Lung (tissue), 12 donors: ENCODE results near the gene KIAA0586. TPM values are rescaled to one million over a fixed set of nuclear protein-coding genes. Genes with fewer than 3 reads are reported as not detected.
"Not testable (repeated sequence)": the region's sequence is repeated elsewhere in the genome, so short reads cannot be mapped to it uniquely, and the experiment has no call there.

Experiments
- ATAC-seq: fragments of 200-7000 bp; cut with Tn5 transposase; one replicate; pipeline ENCODE4 v1.9.1; 2020; ENCODE audit warnings: moderate number of reproducible peaks; ENCODE audit not compliant: insufficient read depth, low FRiP score
- DNase-seq, 3 donors: peaks; one replicate each; pipeline ENCODE4 v3.0.0-alpha.2; 2013 to 2017
- H3K27ac ChIP-seq, 2 donors: one replicate each; pipeline ENCODE4 v1.5.1; 2013; ENCODE audit warnings: mild to moderate bottlenecking in 2 of 2, moderate library complexity in 2 of 2, control low read depth in 1 of 2, inconsistent platforms in 1 of 2, low read depth in 1 of 2, low read length in 1 of 2
- H3K27me3 ChIP-seq, 3 donors: one replicate each; pipeline ENCODE4 v1.5.1; 2013; ENCODE audit warnings: low read length in 2 of 3; ENCODE audit not compliant: control insufficient read depth in 3 of 3, insufficient read depth in 3 of 3
- H3K36me3 ChIP-seq, 4 donors: one replicate each; pipeline ENCODE4 v1.5.1; 2013; ENCODE audit warnings: low read length in 4 of 4, mild to moderate bottlenecking in 1 of 4, moderate library complexity in 1 of 4; ENCODE audit not compliant: control insufficient read depth in 4 of 4, insufficient read depth in 4 of 4
- H3K4me1 ChIP-seq, 5 donors: one replicate each; pipeline ENCODE4 v1.5.1; 2013; ENCODE audit warnings: low read length in 5 of 5, mild to moderate bottlenecking in 2 of 5, moderate library complexity in 1 of 5; ENCODE audit not compliant: control insufficient read depth in 5 of 5, insufficient read depth in 5 of 5
- H3K4me3 ChIP-seq: one replicate; pipeline ENCODE4 v1.5.1; 2013; ENCODE audit warnings: mild to moderate bottlenecking, control low read depth, moderate library complexity
- H3K9ac ChIP-seq, 2 donors: one replicate each; pipeline ENCODE4 v1.5.1; 2013; ENCODE audit warnings: low read length in 2 of 2, control low read depth in 1 of 2; ENCODE audit not compliant: insufficient read depth in 1 of 2
- H3K9me3 ChIP-seq, 4 donors: one replicate each; pipeline ENCODE4 v1.5.1; 2013; ENCODE audit warnings: low read length in 3 of 4, mild to moderate bottlenecking in 1 of 4, moderate library complexity in 1 of 4; ENCODE audit not compliant: control insufficient read depth in 4 of 4, insufficient read depth in 3 of 4
- WGBS, 2 donors: extraction: QIAGEN DNeasy Blood & Tissue Kit; methylation state at CpG; one replicate each; pipeline ENCODE4 v1.1.7; 2013; 5-methylcytosine and 5-hydroxymethylcytosine counted together
- polyA plus RNA-seq, 2 donors: library from polyadenylated mRNA; stranded (reverse); fragments of 200-250 nt; gene quantifications; one replicate each; pipeline ENCODE4 v1.2.1, GENCODE V29; 2013
- total RNA-seq, 2 donors: library from RNA; depleted of rRNA in 1 of 2; stranded (reverse); fragments of >200 nt in 1 of 2; gene quantifications; one replicate each; pipeline ENCODE4 v1.2.1, GENCODE V29; 2014 to 2021
- TF ChIP-seq, protein P1 (sequence below): IDR thresholded peaks from 2 replicates; pipeline ENCODE4 v1.5.1; 2012; ENCODE audit warnings: mild to moderate bottlenecking; ENCODE audit errors: control extremely low read depth, extremely low read depth
- donor health status: control.
- donor health status: control.
- donor health status: Bipolar disorder and iron deficiency.
- donor health status: healthy.
- donor health status: DM: yes; HTN: yes; CAD: no.

KIAA0586 gene
- total and polyA plus RNA-seq, 4 donors, result 5.3 to 30.1 (median 9.6) TPM

DNA sequence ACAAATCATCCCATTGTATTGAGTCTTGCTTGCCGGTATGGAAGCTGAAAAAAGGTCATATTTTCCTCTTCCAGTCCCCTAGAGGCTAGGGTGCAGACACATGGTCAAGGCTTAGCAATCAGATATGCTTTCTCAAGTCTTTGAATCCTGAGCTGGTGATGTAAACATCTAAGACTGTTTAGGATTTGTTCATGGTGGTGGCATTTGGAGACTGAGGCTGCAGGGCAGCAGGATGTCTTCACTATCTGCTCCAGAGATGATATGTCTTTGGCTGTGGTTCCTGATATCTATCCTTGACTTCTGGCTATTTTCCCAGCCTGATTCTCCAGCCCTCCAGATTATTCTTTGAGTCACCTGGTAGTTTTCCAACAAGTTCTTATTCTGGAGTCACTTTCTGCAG lies 159.8 kb downstream of the KIAA0586 start:
- no peak overlapping the region for H3K27ac ChIP-seq
- no peaks in the 10 kb centered on the region for H3K36me3 ChIP-seq
- WGBS, 2 donors, result 60 to 83% methylated on average over 1 of the region's 1 CpG
- no peak overlapping the region for H3K4me3 ChIP-seq
- H3K27me3 ChIP-seq, result no peaks in the 10 kb centered on the region
- DNase-seq, result peak in 2 of 3 donors; percentile 58 to 68
- ATAC-seq, result no peak
- peaks cover 0 to 3% (median 0%) of the 10 kb centered on the region in 4 donors for H3K9me3 ChIP-seq
- TF ChIP-seq, protein P1, sequence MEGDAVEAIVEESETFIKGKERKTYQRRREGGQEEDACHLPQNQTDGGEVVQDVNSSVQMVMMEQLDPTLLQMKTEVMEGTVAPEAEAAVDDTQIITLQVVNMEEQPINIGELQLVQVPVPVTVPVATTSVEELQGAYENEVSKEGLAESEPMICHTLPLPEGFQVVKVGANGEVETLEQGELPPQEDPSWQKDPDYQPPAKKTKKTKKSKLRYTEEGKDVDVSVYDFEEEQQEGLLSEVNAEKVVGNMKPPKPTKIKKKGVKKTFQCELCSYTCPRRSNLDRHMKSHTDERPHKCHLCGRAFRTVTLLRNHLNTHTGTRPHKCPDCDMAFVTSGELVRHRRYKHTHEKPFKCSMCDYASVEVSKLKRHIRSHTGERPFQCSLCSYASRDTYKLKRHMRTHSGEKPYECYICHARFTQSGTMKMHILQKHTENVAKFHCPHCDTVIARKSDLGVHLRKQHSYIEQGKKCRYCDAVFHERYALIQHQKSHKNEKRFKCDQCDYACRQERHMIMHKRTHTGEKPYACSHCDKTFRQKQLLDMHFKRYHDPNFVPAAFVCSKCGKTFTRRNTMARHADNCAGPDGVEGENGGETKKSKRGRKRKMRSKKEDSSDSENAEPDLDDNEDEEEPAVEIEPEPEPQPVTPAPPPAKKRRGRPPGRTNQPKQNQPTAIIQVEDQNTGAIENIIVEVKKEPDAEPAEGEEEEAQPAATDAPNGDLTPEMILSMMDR, result no peak
- H3K9ac ChIP-seq, result no peak overlapping the region
- H3K4me1 ChIP-seq, result peaks cover 0 to 4% (median 0%) of the 10 kb centered on the region in 5 donors

DNA sequence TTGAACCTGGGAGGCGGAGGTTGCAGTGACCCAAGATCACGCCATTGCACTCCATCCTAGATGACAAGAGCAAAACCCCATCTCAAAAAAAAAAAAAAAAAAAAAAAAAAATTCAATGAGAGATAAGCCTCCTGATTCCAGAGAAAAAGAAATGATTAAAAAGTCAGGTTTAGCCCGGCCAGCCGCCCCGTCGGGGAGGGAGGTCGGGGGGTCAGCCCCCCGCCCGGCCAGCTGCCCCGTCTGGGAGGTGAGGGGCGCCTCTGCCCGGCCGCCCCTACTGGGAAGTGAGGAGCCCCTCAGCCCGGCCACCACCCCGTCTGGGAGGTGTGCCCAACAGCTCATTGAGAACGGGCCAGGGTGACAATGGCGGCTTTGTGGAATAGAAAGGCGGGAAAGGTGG lies 160.8 kb downstream of the KIAA0586 start:
- not testable (repeated sequence) for H3K27ac ChIP-seq, ATAC-seq, H3K9me3 ChIP-seq, H3K9ac ChIP-seq, H3K4me3 ChIP-seq, H3K27me3 ChIP-seq, H3K4me1 ChIP-seq, DNase-seq, H3K36me3 ChIP-seq
- 90 to 92% methylated on average over 17 to 18 of the region's 18 CpGs for WGBS, 2 donors

DNA sequence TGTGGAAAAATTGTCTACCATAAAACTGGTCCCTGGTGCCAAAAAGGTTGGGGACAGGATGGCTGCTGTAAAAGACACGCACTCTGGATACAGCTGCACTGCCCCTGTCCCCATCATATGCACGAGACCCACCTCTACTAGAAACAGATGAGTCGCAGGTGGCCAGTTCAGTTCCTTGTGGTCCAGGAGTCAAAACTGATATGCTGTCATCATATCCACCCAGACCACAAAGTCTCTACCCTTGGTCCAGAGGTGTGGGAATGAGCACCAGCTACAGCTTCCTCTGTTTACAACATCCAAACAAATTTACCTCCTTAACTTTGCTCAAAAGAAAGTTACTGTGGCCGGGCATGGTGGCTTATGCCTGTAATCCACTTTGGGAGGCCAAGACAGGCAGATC lies 166.5 kb downstream of the KIAA0586 start:
- no peak overlapping the region for H3K4me3 ChIP-seq
- 85 to 89% methylated on average over 4 of the region's 4 CpGs for WGBS, 2 donors
- H3K27me3 ChIP-seq, result no peaks in the 10 kb centered on the region
- DNase-seq (no peak), ATAC-seq (no peak)
- no peak overlapping the region for H3K27ac ChIP-seq
- H3K4me1 ChIP-seq, result peaks cover 0 to 9% (median 0%) of the 10 kb centered on the region in 5 donors
- no peaks in the 10 kb centered on the region for H3K9me3 ChIP-seq
- H3K36me3 ChIP-seq, result no peaks in the 10 kb centered on the region
- H3K9ac ChIP-seq, result no peak overlapping the region
- TF ChIP-seq, protein P1, result no peak

DNA sequence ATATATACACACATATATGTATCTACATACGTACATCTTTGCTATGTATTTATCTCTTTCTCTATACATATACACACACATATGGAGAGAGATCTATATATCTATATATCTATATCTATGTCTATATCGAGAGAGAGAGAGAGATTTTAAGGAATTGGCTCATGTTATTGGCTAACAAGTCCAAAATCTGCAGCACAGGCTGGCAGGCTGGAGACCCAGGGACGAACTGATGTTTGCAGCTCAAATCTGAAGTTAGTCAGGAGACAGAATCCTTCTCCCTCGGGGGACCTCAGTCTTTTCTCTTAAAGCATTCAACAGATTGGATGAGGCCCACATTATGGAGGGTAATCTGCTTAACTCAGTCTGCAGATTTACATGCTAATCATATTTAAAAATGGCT lies 169.5 kb downstream of the KIAA0586 start:
- no peaks in the 10 kb centered on the region for H3K27me3 ChIP-seq
- no peak overlapping the region for H3K4me3 ChIP-seq
- no peak overlapping the region for H3K9ac ChIP-seq
- DNase-seq (no peak), ATAC-seq (no peak)
- no peaks in the 10 kb centered on the region for H3K36me3 ChIP-seq
- no peaks in the 10 kb centered on the region for H3K9me3 ChIP-seq
- peaks cover 0 to 13% (median 0%) of the 10 kb centered on the region in 5 donors for H3K4me1 ChIP-seq
- H3K27ac ChIP-seq, result no peak overlapping the region
- 79 to 93% methylated on average over 4 of the region's 4 CpGs for WGBS, 2 donors
- TF ChIP-seq, protein P1, result no peak
